Activated T-helper 1 cell treated with Interleukin-2 at 50 U/mL for 16 hours (primary cell): ENCODE data around the gene SLX9.
"Not testable (repeated sequence)": the region's sequence is repeated elsewhere in the genome, so short reads cannot be mapped to it uniquely, and the experiment has no call there.

Experiments used
- DNase-seq: peaks from one replicate; pipeline ENCODE4 v3.0.0-alpha.2; 2020; ENCODE audit warnings: low read depth

Gene SLX9

GRCh38 chr21:44902268-44903049, 37.4 kb upstream of the SLX9 start:
- DNase-seq = no peak

GRCh38 chr21:44903050-44903685, 36.7 kb upstream of the SLX9 start:
- DNase-seq = no peak

GRCh38 chr21:44903689-44904088, 36.1 kb upstream of the SLX9 start:
- no peak for DNase-seq

- DNase-seq = no peak
Measured at GRCh38 chr21:44904141-44904923, 35.5 kb upstream of the SLX9 start.

GRCh38 chr21:44905016-44905727, 34.7 kb upstream of the SLX9 start:
- no peak for DNase-seq

- DNase-seq = no peak
Measured at GRCh38 chr21:44905728-44906090, 34.1 kb upstream of the SLX9 start.

- DNase-seq = no peak
Measured at GRCh38 chr21:44907225-44907965, 32.4 kb upstream of the SLX9 start.

GRCh38 chr21:44907966-44908895, 31.6 kb upstream of the SLX9 start:
- no peak for DNase-seq

- DNase-seq = no peak
Measured at GRCh38 chr21:44908908-44909307, 30.9 kb upstream of the SLX9 start.

- no peak for DNase-seq
Measured at GRCh38 chr21:44909719-44910118, 30.1 kb upstream of the SLX9 start.

GRCh38 chr21:44910229-44911067, 29.4 kb upstream of the SLX9 start:
- DNase-seq = no peak

GRCh38 chr21:44911068-44911383, 28.8 kb upstream of the SLX9 start:
- no peak for DNase-seq

- DNase-seq = peak; percentile 53
Measured at GRCh38 chr21:44911384-44912157, 28.3 kb upstream of the SLX9 start.

GRCh38 chr21:44912158-44912473, 27.7 kb upstream of the SLX9 start:
- DNase-seq = no peak

GRCh38 chr21:44912506-44913412, 27.1 kb upstream of the SLX9 start:
- DNase-seq = not testable (repeated sequence)

- DNase-seq = no peak
Measured at GRCh38 chr21:44913425-44914175, 26.2 kb upstream of the SLX9 start.

- peak; percentile 47 for DNase-seq
Measured at GRCh38 chr21:44914176-44914874, 25.5 kb upstream of the SLX9 start.
